Suprapubic skin (tissue), 4 donors: ENCODE data around the gene METTL25B.

Experiments used
- CTCF ChIP-seq, 2 donors: fragments of 200-600 bp in 1 of 2; fragments of 450-650 bp in 1 of 2; sonication (generic) in 1 of 2; IDR thresholded peaks; one replicate each; pipeline ENCODE4 v1.5.1; 2016 to 2019; ENCODE audit warnings: antibody characterized with exemption in 2 of 2, mild to moderate bottlenecking in 1 of 2, moderate library complexity in 1 of 2
- EP300 ChIP-seq: sonication (generic); formaldehyde crosslinking; IDR thresholded peaks from one replicate; pipeline ENCODE4 v1.6.1; 2017; ENCODE audit warnings: antibody characterized with exemption
- POLR2A ChIP-seq, 2 donors: fragments of 450-650 bp; IDR thresholded peaks; one replicate each; pipeline ENCODE4 v1.6.1; 2017; ENCODE audit warnings: antibody characterized with exemption in 2 of 2, mild to moderate bottlenecking in 2 of 2, moderate library complexity in 2 of 2
- POLR2AphosphoS5 ChIP-seq, 3 donors: sonication (generic); formaldehyde crosslinking; IDR thresholded peaks; one replicate each; pipeline ENCODE4 v1.6.1; 2017; ENCODE audit warnings: antibody characterized with exemption in 3 of 3

GRCh38 chr1:156751451-156751756, 23.1 kb downstream of the METTL25B start, which contains the start of gene HDGF:
- no peak for TF ChIP-seq CTCF (IDR thresholded peaks at IDR 0.05)
- peak in 1 of 2 donors; percentile 34 for TF ChIP-seq POLR2A (IDR thresholded peaks at IDR 0.05)
- no peak for TF ChIP-seq POLR2AphosphoS5 (IDR thresholded peaks at IDR 0.05)
- no peak for TF ChIP-seq EP300
